MM.1S (cell line): ENCODE measurements around the gene LRRN2.

Experiments used
- EZH2 ChIP-seq: fragments of 300-600 bp; sonication (generic); optimal IDR thresholded peaks from 2 replicates; pipeline ENCODE3; 2017; ENCODE audit warnings: low read depth, mild to moderate bottlenecking, antibody characterized with exemption, low read length, mixed read lengths
- EZH2phosphoT487 ChIP-seq: fragments of 300-600 bp; sonication (generic); IDR thresholded peaks from 2 replicates; pipeline ENCODE4 v1.6.1; 2018; ENCODE audit warnings: antibody characterized with exemption, low read length
- TF ChIP-seq, protein P1 (sequence below): fragments of 300-600 bp; sonication (generic); IDR thresholded peaks from 2 replicates; pipeline ENCODE4 v1.5.1; 2016; ENCODE audit warnings: antibody characterized with exemption, low read length, mixed read lengths

DNA sequence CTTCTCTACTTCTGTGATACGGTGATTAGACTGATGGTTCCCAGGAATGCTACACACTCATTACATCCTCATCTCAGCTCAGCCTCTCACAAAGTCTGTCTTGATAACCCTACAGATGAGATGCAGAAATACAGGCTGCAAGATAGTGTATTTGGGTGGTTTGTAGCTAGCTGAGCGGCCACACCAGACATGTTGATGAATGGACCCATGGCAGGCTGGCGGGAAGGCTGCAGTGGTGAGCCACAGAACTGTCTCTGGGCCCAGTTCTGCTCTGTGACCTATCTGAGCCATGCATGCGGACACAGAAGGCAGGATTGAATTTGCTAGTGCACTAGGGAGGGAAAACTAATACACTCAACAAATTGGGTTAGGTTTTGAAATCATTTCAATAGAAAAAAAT, 71.9 kb downstream of the LRRN2 start:
- TF ChIP-seq, protein P1, sequence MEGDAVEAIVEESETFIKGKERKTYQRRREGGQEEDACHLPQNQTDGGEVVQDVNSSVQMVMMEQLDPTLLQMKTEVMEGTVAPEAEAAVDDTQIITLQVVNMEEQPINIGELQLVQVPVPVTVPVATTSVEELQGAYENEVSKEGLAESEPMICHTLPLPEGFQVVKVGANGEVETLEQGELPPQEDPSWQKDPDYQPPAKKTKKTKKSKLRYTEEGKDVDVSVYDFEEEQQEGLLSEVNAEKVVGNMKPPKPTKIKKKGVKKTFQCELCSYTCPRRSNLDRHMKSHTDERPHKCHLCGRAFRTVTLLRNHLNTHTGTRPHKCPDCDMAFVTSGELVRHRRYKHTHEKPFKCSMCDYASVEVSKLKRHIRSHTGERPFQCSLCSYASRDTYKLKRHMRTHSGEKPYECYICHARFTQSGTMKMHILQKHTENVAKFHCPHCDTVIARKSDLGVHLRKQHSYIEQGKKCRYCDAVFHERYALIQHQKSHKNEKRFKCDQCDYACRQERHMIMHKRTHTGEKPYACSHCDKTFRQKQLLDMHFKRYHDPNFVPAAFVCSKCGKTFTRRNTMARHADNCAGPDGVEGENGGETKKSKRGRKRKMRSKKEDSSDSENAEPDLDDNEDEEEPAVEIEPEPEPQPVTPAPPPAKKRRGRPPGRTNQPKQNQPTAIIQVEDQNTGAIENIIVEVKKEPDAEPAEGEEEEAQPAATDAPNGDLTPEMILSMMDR: no peak
- TF ChIP-seq EZH2 (no peak), EZH2phosphoT487 (no peak)
